Uterus (tissue), 4 donors: Measurements from ENCODE around the gene CD200R1. TPM values are rescaled to one million over a fixed set of nuclear protein-coding genes. Genes with fewer than 3 reads are reported as not detected.

Source experiments
- DNase-seq, 2 donors: peaks; one replicate each; pipeline ENCODE4 v3.0.0-alpha.2; 2019 to 2020
- H3K27ac ChIP-seq, 2 donors: fragments of 200-600 bp; sonication (generic); 1 replicate in 1 of 2; 2 replicates in 1 of 2; pipeline ENCODE4 v1.5.1; 2016 to 2018
- H3K27me3 ChIP-seq, 2 donors: fragments of 200-600 bp; sonication (generic); one replicate each; pipeline ENCODE4 v1.5.1; 2018 to 2019; ENCODE audit warnings: control low read depth in 1 of 2
- H3K36me3 ChIP-seq, 2 donors: fragments of 200-600 bp; sonication (generic); one replicate each; pipeline ENCODE4 v1.5.1; 2019; ENCODE audit warnings: control low read depth in 1 of 2
- H3K4me1 ChIP-seq, 2 donors: fragments of 200-600 bp; sonication (generic); one replicate each; pipeline ENCODE4 v1.5.1; 2018 to 2019; ENCODE audit warnings: control low read depth in 1 of 2
- H3K4me3 ChIP-seq, 2 donors: fragments of 200-600 bp; sonication (generic); 1 replicate in 1 of 2; 2 replicates in 1 of 2; pipeline ENCODE4 v1.5.1; 2018 to 2019; ENCODE audit warnings: mild to moderate bottlenecking in 1 of 2
- H3K9me3 ChIP-seq, 2 donors: fragments of 200-600 bp; sonication (generic); one replicate each; pipeline ENCODE4 v1.5.1; 2019; ENCODE audit warnings: control low read depth in 1 of 2
- POLR2A ChIP-seq, 2 donors: fragments of 450-650 bp; IDR thresholded peaks; one replicate each; pipeline ENCODE4 v1.6.1; 2016; ENCODE audit warnings: antibody characterized with exemption in 2 of 2, mild to moderate bottlenecking in 1 of 2, moderate library complexity in 1 of 2
- intact Hi-C: fragments of 100-400 bp; cut with DNase I; formaldehyde crosslinking; loops from one replicate; pipeline ENCODE4 v1.15.1; 2023; ENCODE audit warnings: low total_unique reads
- total RNA-seq, 4 donors: library from RNA; depleted of rRNA in 3 of 4; stranded (reverse); fragments of >200 nt in 3 of 4; gene quantifications; one replicate each; pipeline versions ENCODE4 v1.1.0 to v1.2.4, GENCODE V29; 2014 to 2023
- TF ChIP-seq, protein P1 (sequence below), 4 experiments: fragments of 200-600 bp in 2 of 4; fragments of 450-650 bp in 2 of 4; sonication (generic) in 2 of 4; IDR thresholded peaks; one replicate each; pipeline ENCODE4 v1.5.1; 2016 to 2019; ENCODE audit warnings: antibody characterized with exemption in 4 of 4, mild to moderate bottlenecking in 2 of 4, moderate library complexity in 1 of 4
- donor health status: DM: yes; HTN: yes; CAD: no.

Gene CD200R1, protein sequence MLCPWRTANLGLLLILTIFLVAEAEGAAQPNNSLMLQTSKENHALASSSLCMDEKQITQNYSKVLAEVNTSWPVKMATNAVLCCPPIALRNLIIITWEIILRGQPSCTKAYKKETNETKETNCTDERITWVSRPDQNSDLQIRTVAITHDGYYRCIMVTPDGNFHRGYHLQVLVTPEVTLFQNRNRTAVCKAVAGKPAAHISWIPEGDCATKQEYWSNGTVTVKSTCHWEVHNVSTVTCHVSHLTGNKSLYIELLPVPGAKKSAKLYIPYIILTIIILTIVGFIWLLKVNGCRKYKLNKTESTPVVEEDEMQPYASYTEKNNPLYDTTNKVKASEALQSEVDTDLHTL
- total RNA-seq = 1 to 10 TPM in 2 of 4 donors, under 1 TPM in 1, not detected in 1; 0.40 to 5.7 (median 1.5) TPM

DNA sequence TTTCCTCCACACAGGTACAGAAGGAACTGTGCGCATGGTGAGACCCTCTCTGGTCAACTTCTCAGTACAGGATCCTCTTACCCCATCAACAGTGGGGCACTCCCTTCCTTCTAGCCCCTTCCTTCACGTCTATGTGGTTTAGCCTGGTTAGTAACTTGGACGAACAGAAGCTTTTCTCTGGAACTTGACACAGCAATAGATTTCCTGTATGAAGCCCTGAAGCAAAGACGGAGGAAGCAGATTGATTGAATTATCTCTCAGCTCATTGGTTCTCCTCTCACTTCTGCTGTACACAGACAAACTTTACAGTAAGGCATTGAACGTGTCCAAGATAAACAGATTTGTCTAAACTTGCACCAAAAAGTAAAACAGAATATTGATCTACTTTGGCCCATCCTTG is at the start of gene CD200R1:
Gene CD200R1 (minus strand): TSS at position 210 of the 400 bp plus-strand sequence. CDS start 246 bp downstream, outside the sequence.
- intact Hi-C loops = no loop called here

DNA sequence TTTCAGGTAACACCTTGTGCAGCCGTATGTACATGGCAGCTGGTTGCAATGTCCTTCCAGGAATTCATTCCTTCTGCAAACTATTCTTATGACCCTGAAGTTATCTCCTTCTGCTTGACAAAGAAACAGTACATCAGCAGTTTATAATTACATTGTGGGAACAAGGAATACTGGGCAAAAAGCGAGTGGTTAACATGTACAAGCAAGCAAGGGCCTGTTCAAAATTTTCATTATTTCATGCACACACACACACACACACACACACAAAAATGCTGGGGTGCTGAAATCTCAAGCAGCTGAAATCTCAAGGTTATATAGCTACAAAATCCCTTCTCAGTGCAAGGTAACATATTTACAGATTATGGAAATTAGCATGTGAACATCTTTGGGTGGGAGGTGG is 46.6 kb upstream of the CD200R1 start:
- no peak for DNase-seq
- no peak overlapping the region for H3K27ac ChIP-seq
- intact Hi-C loops = no loop called here
- TF ChIP-seq, protein P1, sequence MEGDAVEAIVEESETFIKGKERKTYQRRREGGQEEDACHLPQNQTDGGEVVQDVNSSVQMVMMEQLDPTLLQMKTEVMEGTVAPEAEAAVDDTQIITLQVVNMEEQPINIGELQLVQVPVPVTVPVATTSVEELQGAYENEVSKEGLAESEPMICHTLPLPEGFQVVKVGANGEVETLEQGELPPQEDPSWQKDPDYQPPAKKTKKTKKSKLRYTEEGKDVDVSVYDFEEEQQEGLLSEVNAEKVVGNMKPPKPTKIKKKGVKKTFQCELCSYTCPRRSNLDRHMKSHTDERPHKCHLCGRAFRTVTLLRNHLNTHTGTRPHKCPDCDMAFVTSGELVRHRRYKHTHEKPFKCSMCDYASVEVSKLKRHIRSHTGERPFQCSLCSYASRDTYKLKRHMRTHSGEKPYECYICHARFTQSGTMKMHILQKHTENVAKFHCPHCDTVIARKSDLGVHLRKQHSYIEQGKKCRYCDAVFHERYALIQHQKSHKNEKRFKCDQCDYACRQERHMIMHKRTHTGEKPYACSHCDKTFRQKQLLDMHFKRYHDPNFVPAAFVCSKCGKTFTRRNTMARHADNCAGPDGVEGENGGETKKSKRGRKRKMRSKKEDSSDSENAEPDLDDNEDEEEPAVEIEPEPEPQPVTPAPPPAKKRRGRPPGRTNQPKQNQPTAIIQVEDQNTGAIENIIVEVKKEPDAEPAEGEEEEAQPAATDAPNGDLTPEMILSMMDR (IDR thresholded peaks at IDR 0.05) = no peak
- TF ChIP-seq POLR2A (IDR thresholded peaks at IDR 0.05) = no peak
- H3K9me3 ChIP-seq = no peaks in the 10 kb centered on the region
- no peaks in the 10 kb centered on the region for H3K27me3 ChIP-seq
- no peaks in the 10 kb centered on the region for H3K36me3 ChIP-seq
- peaks cover 0 to 10% of the 10 kb centered on the region in 2 donors for H3K4me1 ChIP-seq
- H3K4me3 ChIP-seq = no peak overlapping the region

More for the DNA sequence above, at the start of gene CD200R1:
- Histone ChIP-seq H3K9me3 (no peaks in the 10 kb centered on the region), H3K4me3 (no peak within 1 kb of the TSS), H3K4me1 (no peaks in the 10 kb centered on the region), H3K36me3 (no peaks in the 10 kb centered on the region), H3K27me3 (no peaks in the 10 kb centered on the region), H3K27ac (no peak within 1 kb of the TSS)
- TF ChIP-seq, protein P1 (IDR thresholded peaks at IDR 0.05) = no peak
- no peak for TF ChIP-seq POLR2A (IDR thresholded peaks at IDR 0.05)
- no peak for DNase-seq

DNA sequence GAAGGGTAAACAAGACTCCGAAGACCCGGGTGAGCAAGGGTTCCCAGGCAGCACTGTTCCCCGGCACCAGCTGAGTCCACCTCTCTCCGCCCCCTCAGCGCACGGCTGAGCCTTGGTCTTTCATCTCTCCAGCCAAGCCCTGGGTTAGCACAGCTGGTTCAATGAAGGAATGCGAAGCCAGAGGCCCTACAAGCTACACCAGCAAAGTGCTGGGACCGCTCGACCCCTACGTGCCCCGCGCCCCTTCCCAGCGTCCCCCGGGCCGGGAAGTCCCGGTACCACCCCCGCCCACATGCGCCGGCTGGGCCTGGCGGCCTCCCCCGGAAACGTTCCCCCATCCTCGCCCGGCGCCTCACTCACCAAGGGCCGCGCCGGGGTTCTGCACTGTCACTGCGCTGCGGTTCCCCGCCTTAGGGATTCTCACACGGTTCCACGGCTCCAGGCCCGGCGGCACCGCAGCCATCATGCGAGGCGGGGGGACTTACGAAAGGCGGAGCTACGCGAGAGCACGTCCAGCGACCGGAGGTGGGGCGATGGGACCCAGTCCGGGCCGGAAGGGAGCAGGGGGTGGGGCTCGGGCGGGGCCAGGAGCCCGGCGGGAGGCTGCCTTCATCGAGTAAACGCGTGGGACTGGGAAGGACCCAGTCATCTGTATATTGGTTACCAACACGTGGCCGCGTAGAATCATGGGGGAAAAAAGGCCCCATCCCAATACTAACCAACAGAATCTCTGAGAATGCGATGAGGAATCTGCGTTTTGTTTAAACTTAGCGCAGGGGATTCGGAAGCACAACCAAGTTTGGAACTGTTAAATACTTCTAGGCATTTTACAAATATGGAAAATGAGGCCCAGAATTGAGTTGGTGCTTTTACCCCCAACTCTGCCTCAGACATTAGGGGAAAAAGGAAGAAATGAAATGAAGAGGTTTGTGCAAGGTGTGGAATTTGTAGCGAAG is 44.6 kb upstream of the CD200R1 start:
- Histone ChIP-seq H3K9me3 (no peaks in the 10 kb centered on the region), H3K27me3 (no peaks in the 10 kb centered on the region), H3K4me1 (peaks cover 0 to 10% of the 10 kb centered on the region in 2 donors), H3K36me3 (no peaks in the 10 kb centered on the region), H3K4me3 (peak overlapping the region; percentile 67 to 97), H3K27ac (peak overlapping the region; percentile 84 to 99)
- intact Hi-C loops = no loop called here
- peak; percentile 90 for DNase-seq
- TF ChIP-seq, protein P1 (IDR thresholded peaks at IDR 0.05) = no peak
- TF ChIP-seq POLR2A (IDR thresholded peaks at IDR 0.05) = peak in 1 of 2 donors; percentile 49

DNA sequence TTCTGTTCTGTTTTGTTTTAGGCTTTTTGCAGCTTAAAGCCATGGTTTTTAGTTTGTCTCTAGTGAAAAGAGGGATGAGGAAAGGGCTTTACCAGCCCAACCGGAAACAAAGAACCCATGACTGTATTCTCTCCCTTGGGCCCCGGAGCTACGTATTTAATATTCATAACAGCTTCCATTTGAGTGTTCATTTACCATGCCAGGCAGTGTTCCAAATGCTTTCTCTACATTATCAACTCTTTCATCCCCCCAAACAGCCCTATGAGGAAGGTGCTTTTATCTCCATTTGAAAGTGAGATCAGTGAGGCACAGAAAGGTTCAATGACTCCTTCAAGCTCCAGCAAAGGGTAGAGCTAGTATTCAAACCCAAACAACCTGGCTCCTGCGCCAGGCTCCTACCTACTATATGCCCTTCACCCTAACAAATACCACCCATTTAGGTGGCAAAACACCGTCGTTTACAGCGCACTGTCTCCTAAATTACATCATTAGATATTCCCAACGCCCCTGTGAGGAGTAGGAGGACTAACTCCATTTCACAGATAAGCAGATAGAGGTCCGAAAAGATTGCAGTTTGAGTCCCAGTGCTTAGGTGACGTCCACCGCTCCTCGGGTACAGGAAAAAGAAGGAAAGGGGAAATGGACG is 43.8 kb upstream of the CD200R1 start:
- H3K4me3 ChIP-seq = peak overlapping the region; percentile 67 to 97

More for the DNA sequence above, 43.8 kb upstream of the CD200R1 start:
- H3K27ac ChIP-seq = peak overlapping the region; percentile 84 to 99
- H3K27me3 ChIP-seq = no peaks in the 10 kb centered on the region
- H3K4me1 ChIP-seq = peaks cover 0 to 10% of the 10 kb centered on the region in 2 donors
- no peak for DNase-seq
- no peaks in the 10 kb centered on the region for H3K9me3 ChIP-seq
- no peaks in the 10 kb centered on the region for H3K36me3 ChIP-seq
- intact Hi-C loops = no loop called here
- no peak for TF ChIP-seq POLR2A (IDR thresholded peaks at IDR 0.05)
- TF ChIP-seq, protein P1 (IDR thresholded peaks at IDR 0.05) = no peak
